WTC11 (cell line): Measurements from ENCODE around the gene ZDBF2. TPM values are rescaled to one million over a fixed set of nuclear protein-coding genes. Genes with fewer than 3 reads are reported as not detected.
A peak's percentile ranks its signal among the peaks of the same experiment; 100 is the strongest.

Source experiments
- ATAC-seq: fragments of 200-7000 bp; cut with Tn5 transposase; 2 replicates; pipeline ENCODE4 v1.10.0; 2021; ENCODE audit warnings: mild to moderate bottlenecking, moderate library complexity
- CTCF ChIA-PET: fragments of 300-600 bp; sonication (Branson Sonifier 250); formaldehyde crosslinking; loops from one replicate; lab custom pipeline; 2021; ENCODE audit warnings: antibody characterized with exemption; lab: Charles Lee
- POLR2A ChIA-PET: fragments of 350-600 bp; sonication (Branson Sonifier 250); formaldehyde crosslinking; loops from one replicate; lab custom pipeline; 2021; ENCODE audit warnings: antibody characterized with exemption; lab: Charles Lee
- DNase-seq: peaks from one replicate; pipeline ENCODE4 v3.0.0; 2021; ENCODE audit warnings: low spot score
- H3K27ac Mint-ChIP-seq: 2 replicates; pipeline ENCODE4 v1.8.0; 2021; ENCODE audit warnings: mixed read lengths
- H3K27me3 Mint-ChIP-seq: 2 replicates; pipeline ENCODE4 v1.8.0; 2021; ENCODE audit warnings: low read depth, mild to moderate bottlenecking, moderate library complexity, mixed read lengths
- H3K36me3 Mint-ChIP-seq: 2 replicates; pipeline ENCODE4 v1.8.0; 2021; ENCODE audit warnings: mixed read lengths
- H3K4me1 Mint-ChIP-seq: 2 replicates; pipeline ENCODE4 v1.8.0; 2022; ENCODE audit warnings: mixed read lengths
- H3K4me3 Mint-ChIP-seq: 2 replicates; pipeline ENCODE4 v1.8.0; 2021; ENCODE audit warnings: mild to moderate bottlenecking, moderate library complexity, mixed read lengths
- H3K9me3 Mint-ChIP-seq: 2 replicates; pipeline ENCODE4 v1.8.0; 2021; ENCODE audit warnings: mixed read lengths
- ATF3 ChIP-seq: sonication (generic); formaldehyde crosslinking; conservative IDR thresholded peaks from 2 replicates; pipeline ENCODE4 v1.8.1; 2022; ENCODE audit warnings: mild to moderate bottlenecking, missing genetic modification reagents
- ATF6 ChIP-seq: sonication (generic); formaldehyde crosslinking; IDR thresholded peaks from 2 replicates; pipeline ENCODE4 v1.8.1; 2023; ENCODE audit warnings: mild to moderate bottlenecking, missing genetic modification reagents
- E2F1 ChIP-seq: sonication (generic); formaldehyde crosslinking; IDR thresholded peaks from 2 replicates; pipeline ENCODE4 v1.8.0; 2022; ENCODE audit warnings: mild to moderate bottlenecking, missing genetic modification reagents
- E2F5 ChIP-seq: sonication (generic); formaldehyde crosslinking; IDR thresholded peaks from 2 replicates; pipeline ENCODE4 v1.8.1; 2022; ENCODE audit warnings: mild to moderate bottlenecking, moderate library complexity, missing genetic modification reagents
- EMX1 ChIP-seq: fragments of 250-450 bp; sonication (Bioruptor Pico); IDR thresholded peaks from 2 replicates; pipeline ENCODE4 v1.8.0; 2021; ENCODE audit warnings: mild to moderate bottlenecking
- FOXK1 ChIP-seq: sonication (generic); formaldehyde crosslinking; IDR thresholded peaks from 2 replicates; pipeline ENCODE4 v1.8.0; 2022; ENCODE audit warnings: mild to moderate bottlenecking, moderate library complexity, missing genetic modification reagents
- GTF2I ChIP-seq: fragments of 250-450 bp; sonication (Bioruptor Pico); conservative IDR thresholded peaks from 2 replicates; pipeline ENCODE4 v1.4.0; 2021; ENCODE audit warnings: mild to moderate bottlenecking
- HMGXB4 ChIP-seq: sonication (generic); formaldehyde crosslinking; IDR thresholded peaks from 2 replicates; pipeline ENCODE4 v1.8.1; 2023; ENCODE audit warnings: mild to moderate bottlenecking, moderate library complexity, missing genetic modification reagents
- KAT7 ChIP-seq: sonication (generic); formaldehyde crosslinking; IDR thresholded peaks from 2 replicates; pipeline ENCODE4 v1.8.1; 2023; ENCODE audit warnings: missing genetic modification reagents, mild to moderate bottlenecking, borderline replicate concordance
- MXD4 ChIP-seq: fragments of 250-450 bp; sonication (Bioruptor Pico); IDR thresholded peaks from 2 replicates; pipeline ENCODE4 v1.8.0; 2021; ENCODE audit warnings: mild to moderate bottlenecking, moderate library complexity, borderline replicate concordance
- NFATC4 ChIP-seq: fragments of 250-450 bp; sonication (Bioruptor Pico); IDR thresholded peaks from 2 replicates; pipeline ENCODE4 v1.9.0; 2021; ENCODE audit warnings: mild to moderate bottlenecking
- SMAD4 ChIP-seq: sonication (generic); formaldehyde crosslinking; IDR thresholded peaks from 2 replicates; pipeline ENCODE4 v1.8.0; 2022; ENCODE audit warnings: mild to moderate bottlenecking, missing genetic modification reagents
- TCF7 ChIP-seq: sonication (generic); formaldehyde crosslinking; IDR thresholded peaks from 2 replicates; pipeline ENCODE4 v1.8.0; 2022; ENCODE audit warnings: mild to moderate bottlenecking, low read depth, missing genetic modification reagents, moderate library complexity
- ZBTB43 ChIP-seq: sonication (generic); formaldehyde crosslinking; IDR thresholded peaks from 2 replicates; pipeline ENCODE4 v1.8.1; 2023; ENCODE audit warnings: mild to moderate bottlenecking, missing genetic modification reagents
- ZMAT4 ChIP-seq: fragments of 250-450 bp; sonication (Bioruptor Pico); IDR thresholded peaks from 2 replicates; pipeline ENCODE4 v1.9.0; 2021; ENCODE audit warnings: mild to moderate bottlenecking
- ZNF219 ChIP-seq: sonication (generic); formaldehyde crosslinking; IDR thresholded peaks from 2 replicates; pipeline ENCODE4 v1.8.0; 2023; ENCODE audit warnings: missing genetic modification reagents, mild to moderate bottlenecking, borderline replicate concordance
- ZNF232 ChIP-seq: sonication (generic); formaldehyde crosslinking; IDR thresholded peaks from 2 replicates; pipeline ENCODE4 v1.8.0; 2022; ENCODE audit warnings: mild to moderate bottlenecking, missing genetic modification reagents
- ZNF317 ChIP-seq: sonication (generic); formaldehyde crosslinking; IDR thresholded peaks from 2 replicates; pipeline ENCODE4 v1.8.1; 2023; ENCODE audit warnings: low read depth, mild to moderate bottlenecking, moderate library complexity, missing genetic modification reagents, borderline replicate concordance
- ZNF416 ChIP-seq: fragments of 250-450 bp; sonication (Bioruptor Pico); IDR thresholded peaks from 2 replicates; pipeline ENCODE4 v1.9.0; 2021; ENCODE audit warnings: mild to moderate bottlenecking, inconsistent platforms
- ZNF423 ChIP-seq: fragments of 250-450 bp; sonication (Bioruptor Pico); IDR thresholded peaks from 2 replicates; pipeline ENCODE4 v2.1.2; 2022; ENCODE audit warnings: mild to moderate bottlenecking, moderate library complexity
- ZNF671 ChIP-seq: fragments of 250-450 bp; sonication (Bioruptor Pico); IDR thresholded peaks from 2 replicates; pipeline ENCODE4 v1.8.0; 2021; ENCODE audit warnings: mild to moderate bottlenecking
- total RNA-seq: library from RNA; stranded (reverse); gene quantifications from 3 replicates; pipeline ENCODE4 v1.2.3, GENCODE V29; 2021

Gene ZDBF2
- total RNA-seq, 1 experiment from 2014 or later: 16.0 TPM

- H3K9me3 Mint-ChIP-seq: no peaks in the 10 kb centered on the region
- DNase-seq (no peak), ATAC-seq (no peak; the same call in 1 of the 2 replicates)
- peak overlapping the region; percentile 96 for H3K27ac Mint-ChIP-seq
- peak overlapping the region; percentile 91 for H3K4me3 Mint-ChIP-seq
- no peaks in the 10 kb centered on the region for H3K36me3 Mint-ChIP-seq
- ChIA-PET POLR2A (interaction anchor here (0.6 kb wide), 2 partner anchors 62 to 116 kb away, joined by 3 read pairs; partner anchors contain the start of gene NDUFS1), CTCF (interaction anchor here (0.6 kb wide), 1 partner anchor 48 kb away, joined by 3 read pairs; no protein-coding TSS in a partner anchor)
- peaks cover 53% of the 10 kb centered on the region for H3K27me3 Mint-ChIP-seq
- H3K4me1 Mint-ChIP-seq: peaks cover 42% of the 10 kb centered on the region
- TF ChIP-seq FOXK1 (CRISPR knock-in tag) (0 out of 2 replicates have a peak, but pooled peaks have one; percentile 3), ATF3 (CRISPR knock-in tag) (no peak), ZBTB43 (CRISPR knock-in tag) (peak; percentile 29; the same call in 1 of the 2 replicates)
Observed at GRCh38 chr2:206275312-206276055, 1.0 kb downstream of the ZDBF2 start.

- Mint-ChIP-seq H3K36me3 (no peaks in the 10 kb centered on the region), H3K27ac (peak overlapping the region; percentile 59), H3K9me3 (no peaks in the 10 kb centered on the region), H3K27me3 (peaks cover 44% of the 10 kb centered on the region), H3K4me3 (peak overlapping the region; percentile 91), H3K4me1 (peaks cover 42% of the 10 kb centered on the region)
- POLR2A ChIA-PET: no interaction called here
- no peak for ATAC-seq
- DNase-seq: no peak
- TF ChIP-seq ZNF317 (no peak), MXD4 (CRISPR knock-in tag) (no peak), EMX1 (CRISPR knock-in tag) (no peak), ZMAT4 (CRISPR knock-in tag) (no peak), KAT7 (CRISPR knock-in tag) (no peak), GTF2I (CRISPR knock-in tag) (no peak), E2F1 (no peak), SMAD4 (no peak), ZNF671 (no peak), ZNF232 (CRISPR knock-in tag) (no peak)
- CTCF ChIA-PET: no interaction called here
Observed at GRCh38 chr2:206276169-206276942, 1.9 kb downstream of the ZDBF2 start.

- Mint-ChIP-seq H3K4me3 (0 out of 2 replicates have a peak overlapping the region, but pooled peaks have one; percentile 23), H3K4me1 (peaks cover 42% of the 10 kb centered on the region), H3K9me3 (no peaks in the 10 kb centered on the region), H3K36me3 (peaks cover 6% of the 10 kb centered on the region), H3K27me3 (peaks cover 32% of the 10 kb centered on the region), H3K27ac (no peak overlapping the region)
- POLR2A ChIA-PET: interaction anchor here (0.6 kb wide), 1 partner anchor 72 kb away, joined by 3 read pairs; no protein-coding TSS in a partner anchor
- CTCF ChIA-PET: no interaction called here
- no peak for DNase-seq
- no peak for ATAC-seq
- TF ChIP-seq ZMAT4 (CRISPR knock-in tag): no peak
- TF ChIP-seq ZNF416 (CRISPR knock-in tag): no peak
- TF ChIP-seq ATF6: no peak
- TF ChIP-seq ZNF317: no peak
- TF ChIP-seq TCF7: no peak
- no peak for TF ChIP-seq NFATC4 (CRISPR knock-in tag)
- no peak for TF ChIP-seq E2F5 (CRISPR knock-in tag)
- TF ChIP-seq EMX1 (CRISPR knock-in tag): no peak
- no peak for TF ChIP-seq ZNF219 (CRISPR knock-in tag)
- no peak for TF ChIP-seq ZNF423 (CRISPR knock-in tag)
- TF ChIP-seq HMGXB4 (CRISPR knock-in tag): no peak
Observed at GRCh38 chr2:206277503-206277902, 3.0 kb downstream of the ZDBF2 start.
